GM19035 (cell line): ENCODE measurements around the gene ZRANB1.

Source experiments
- ATAC-seq: cut with Tn5 transposase; IDR thresholded peaks from one replicate; pipeline ENCODE4 v1.9.1; 2021; ENCODE audit not compliant: unreplicated experiment

ZRANB1 gene

GRCh38 chr10:124993345-124993708 is 51.4 kb downstream of the ZRANB1 start:
- ATAC-seq, result no peak

GRCh38 chr10:124993736-124994451 is 52.0 kb downstream of the ZRANB1 start:
- no peak for ATAC-seq

GRCh38 chr10:124994573-124995473 is 52.9 kb downstream of the ZRANB1 start:
- ATAC-seq, result no peak

GRCh38 chr10:124995605-124996004 is 53.7 kb downstream of the ZRANB1 start:
- no peak for ATAC-seq

GRCh38 chr10:124996127-124996853 is 54.4 kb downstream of the ZRANB1 start:
- no peak for ATAC-seq

GRCh38 chr10:124996854-124997215 is 54.9 kb downstream of the ZRANB1 start:
- no peak for ATAC-seq

GRCh38 chr10:124997306-124997705 is 55.4 kb downstream of the ZRANB1 start:
- no peak for ATAC-seq

GRCh38 chr10:124997771-124998623 is 56.1 kb downstream of the ZRANB1 start:
- ATAC-seq, result no peak

GRCh38 chr10:124998624-124999291 is 56.8 kb downstream of the ZRANB1 start:
- no peak for ATAC-seq

- ATAC-seq, result no peak
These were observed 57.8 kb downstream of the ZRANB1 start for GRCh38 chr10:124999433-125000365.

- no peak for ATAC-seq
These were observed 58.7 kb downstream of the ZRANB1 start for GRCh38 chr10:125000366-125001312.

- ATAC-seq, result no peak
These were observed 59.6 kb downstream of the ZRANB1 start for GRCh38 chr10:125001313-125002046.

- no peak for ATAC-seq
These were observed 60.1 kb downstream of the ZRANB1 start for GRCh38 chr10:125002047-125002422.

- ATAC-seq, result no peak
These were observed 60.7 kb downstream of the ZRANB1 start for GRCh38 chr10:125002423-125003145.

- ATAC-seq, result no peak
These were observed 61.4 kb downstream of the ZRANB1 start for GRCh38 chr10:125003146-125003900.

GRCh38 chr10:125003901-125004467 is 62.1 kb downstream of the ZRANB1 start:
- no peak for ATAC-seq
